ENCODE results near the gene CATSPERB.
A peak's percentile ranks its signal among the peaks of the same experiment; 100 is the strongest.
"Not testable (repeated sequence)": the region's sequence is repeated elsewhere in the genome, so short reads cannot be mapped to it uniquely, and the experiment has no call there.

CATSPERB gene

DNA sequence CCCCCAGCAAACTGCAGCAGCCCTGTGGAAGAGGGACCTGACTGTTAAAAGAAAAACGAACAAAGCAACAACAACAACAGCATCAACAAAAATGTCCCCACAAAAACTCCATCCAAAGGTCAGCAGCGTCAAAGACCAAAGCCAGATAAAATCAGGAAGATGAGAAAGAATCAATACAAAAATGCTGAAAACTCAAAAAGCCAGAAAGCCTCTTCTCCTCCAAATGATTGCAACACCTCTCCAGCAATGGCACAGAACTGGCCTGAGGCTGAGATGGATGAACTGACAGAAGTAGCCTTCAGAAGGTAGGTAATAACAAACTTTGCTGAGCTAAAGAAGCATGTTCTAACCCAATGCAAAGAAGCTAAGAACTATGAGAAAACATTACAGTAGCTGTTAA lies 176.4 kb downstream of the CATSPERB start:
- Histone ChIP-seq H4K20me1 (no peaks in the 10 kb centered on the region), H3K9ac (no peak overlapping the region), H3K4me1 (no peaks in the 10 kb centered on the region), H3K27ac (no peak overlapping the region), H3K9me3 (replicated peaks in 1 of 11) (peaks cover 0 to 26% (median 19%) of the 10 kb centered on the region in 11 experiments; a peak in 15 of 22 replicates), H3K27me3 (no peaks in the 10 kb centered on the region), H3K4me2 (no peak overlapping the region), H3K4me3 (no peak overlapping the region), H3K36me3 (no peaks in the 10 kb centered on the region)
- no peak for TF ChIP-seq Cebpa-rat (IDR thresholded peaks at IDR 0.05)

DNA sequence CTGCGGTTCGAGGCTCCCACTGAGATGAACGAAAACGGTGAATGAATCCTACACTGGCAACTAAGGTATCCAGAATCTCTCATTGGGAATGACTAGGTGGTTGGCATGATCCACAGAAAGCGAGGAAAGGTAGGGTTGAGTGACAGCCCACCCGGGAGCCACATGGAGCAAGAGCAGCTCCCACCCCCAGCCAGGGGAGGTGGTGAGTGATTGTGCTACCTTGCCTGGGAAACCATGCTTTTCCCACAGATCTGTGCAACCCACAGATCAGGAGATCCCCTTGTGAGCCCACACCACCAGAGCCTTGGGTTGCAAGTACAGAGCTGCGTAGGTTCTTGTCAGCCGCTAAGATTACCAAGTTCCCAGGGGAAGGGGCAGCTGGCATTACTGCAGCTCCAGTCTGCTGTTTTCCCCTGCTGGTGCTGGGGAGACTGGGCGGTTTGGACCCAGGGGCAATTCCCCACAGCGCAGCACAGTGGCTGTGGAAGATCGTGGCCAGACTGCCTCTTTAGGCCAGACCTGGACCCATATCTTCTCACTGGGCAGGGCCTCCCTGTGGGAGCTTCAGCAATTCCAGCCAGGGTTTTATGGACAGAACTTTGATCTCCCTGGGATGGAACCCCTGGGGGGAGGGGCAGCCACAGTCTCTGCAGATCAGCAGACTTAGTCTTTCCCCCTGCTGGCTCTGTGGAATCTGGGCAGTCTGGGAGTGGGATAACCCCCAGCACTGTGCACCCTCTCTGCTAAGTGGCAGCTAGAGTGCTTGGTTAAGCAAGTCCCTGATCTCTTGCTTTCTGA lies 177.2 kb downstream of the CATSPERB start:
- Histone ChIP-seq H3K4me1 (no peaks in the 10 kb centered on the region), H3K27ac (no peak overlapping the region), H3K36me3 (no peaks in the 10 kb centered on the region), H4K20me1 (no peaks in the 10 kb centered on the region), H3K27me3 (no peaks in the 10 kb centered on the region), H3K9me3 (replicated peaks in 1 of 11) (peaks cover 0 to 25% (median 19%) of the 10 kb centered on the region in 11 experiments; a peak in 15 of 22 replicates), H3K4me2 (no peak overlapping the region), H3K4me3 (no peak overlapping the region), H3K9ac (no peak overlapping the region)
- no peak for TF ChIP-seq Cebpa-rat (IDR thresholded peaks at IDR 0.05)

DNA sequence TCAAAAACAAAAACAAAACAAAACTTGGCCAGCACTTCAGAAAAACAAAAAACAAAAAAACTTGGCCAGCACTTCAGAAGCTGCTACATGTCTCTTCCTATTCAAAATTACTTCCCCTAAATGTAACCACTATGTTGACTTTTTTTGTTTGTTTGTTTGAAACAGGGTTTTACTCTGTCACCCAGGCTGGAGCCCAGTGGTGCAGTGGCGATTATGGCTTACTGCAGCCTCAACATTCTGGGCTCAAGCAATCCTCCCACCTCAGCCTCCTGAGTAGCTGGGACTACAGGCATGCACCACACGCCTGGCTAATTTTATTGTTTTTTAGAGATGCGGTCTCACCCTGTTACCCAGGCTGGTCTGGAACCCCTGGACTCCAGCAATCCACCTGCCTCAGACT lies 183.8 kb downstream of the CATSPERB start:
- Histone ChIP-seq H3K27ac (0 out of 22 replicates have a peak overlapping the region, but pooled peaks of 2 of the 11 experiments have one; percentile 13 to 42), H3K4me3 (no peak overlapping the region), H3K36me3 (no peaks in the 10 kb centered on the region), H4K20me1 (no peaks in the 10 kb centered on the region), H3K4me1 (peaks cover 0 to 10% (median 0%) of the 10 kb centered on the region in 10 experiments; a peak in 1 of 20 replicates), H3K4me2 (peak overlapping the region in 1 of 11 experiments; percentile 46; a peak in 2 of 22 replicates), H3K9me3 (replicated peaks in 1 of 11) (peaks cover 0 to 7% (median 0%) of the 10 kb centered on the region in 11 experiments; a peak in 6 of 22 replicates), H3K9ac (peak overlapping the region in 1 of 11 experiments; percentile 33; a peak in 1 of 22 replicates), H3K27me3 (no peaks in the 10 kb centered on the region)
- no peak for TF ChIP-seq Cebpa-rat (IDR thresholded peaks at IDR 0.05)

DNA sequence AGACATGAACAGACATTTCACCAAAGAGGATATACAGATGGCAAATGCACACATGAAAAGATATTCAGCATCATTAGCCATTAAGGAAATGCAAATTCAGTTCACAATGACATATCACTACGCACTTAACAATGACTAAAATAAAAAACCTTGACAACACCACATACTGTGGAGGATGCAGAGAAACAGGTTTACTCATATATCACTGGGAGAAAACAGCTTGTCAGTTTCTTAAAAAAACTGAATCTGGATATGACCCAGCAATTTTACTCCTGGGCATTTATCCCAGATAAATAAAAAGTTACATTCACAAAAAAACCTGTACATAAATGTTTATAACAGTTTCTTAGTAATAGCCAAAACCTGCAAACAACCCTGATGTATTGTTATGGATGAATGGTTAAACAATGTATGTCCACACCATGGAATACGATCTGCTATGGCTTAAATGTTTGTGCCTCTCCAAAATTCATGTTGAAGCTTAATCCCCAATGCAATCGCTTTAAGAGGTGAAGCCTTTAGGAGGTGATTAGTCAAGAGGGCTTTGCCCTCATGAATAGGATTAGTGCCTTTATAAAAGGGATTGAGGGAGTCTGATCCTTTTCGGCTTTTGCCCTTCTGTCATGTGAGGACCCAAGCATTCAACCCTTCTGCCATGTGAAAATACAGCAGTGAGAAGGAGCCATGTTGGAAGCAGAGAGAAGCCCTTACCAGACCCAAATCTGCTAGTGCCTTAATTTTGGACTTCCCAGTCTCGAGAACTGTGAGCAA lies 185.8 kb downstream of the CATSPERB start:
- no peaks in the 10 kb centered on the region for H4K20me1 ChIP-seq
- H3K9ac ChIP-seq, result no peak overlapping the region
- H3K36me3 ChIP-seq, result no peaks in the 10 kb centered on the region
- H3K4me1 ChIP-seq, result peaks cover 0 to 10% (median 0%) of the 10 kb centered on the region in 10 experiments; a peak in 1 of 20 replicates
- H3K27me3 ChIP-seq, result no peaks in the 10 kb centered on the region
- TF ChIP-seq Cebpa-rat (IDR thresholded peaks at IDR 0.05), result no peak
- H3K27ac ChIP-seq, result no peak overlapping the region
- H3K4me2 ChIP-seq, result no peak overlapping the region
- H3K9me3 ChIP-seq (replicated peaks in 1 of 11), result peaks cover 10 to 18% (median 14%) of the 10 kb centered on the region in 11 experiments
- no peak overlapping the region for H3K4me3 ChIP-seq

DNA sequence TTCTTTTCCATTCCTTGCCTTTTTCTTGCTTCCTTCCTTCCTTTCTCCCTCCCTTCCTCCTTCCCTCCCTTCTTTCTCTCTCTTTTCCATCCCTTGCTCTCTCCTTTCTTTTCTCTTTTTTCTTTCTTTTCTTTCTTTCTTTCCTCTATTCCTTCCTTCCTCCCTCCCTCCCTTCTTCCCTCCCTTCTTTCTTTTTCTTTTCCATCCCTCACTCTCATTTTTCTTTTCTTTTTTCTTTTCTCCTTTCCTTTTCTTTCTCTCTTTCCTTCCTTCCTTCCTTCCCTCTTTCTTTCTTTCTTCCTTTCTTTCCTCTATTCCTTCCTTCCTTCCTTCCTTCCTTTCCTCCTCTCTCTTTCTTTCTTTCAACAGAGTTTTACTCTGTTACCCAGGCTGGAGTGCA lies 186.7 kb downstream of the CATSPERB start:
- no peak overlapping the region for H3K4me2 ChIP-seq
- H3K27ac ChIP-seq, result no peak overlapping the region
- TF ChIP-seq Cebpa-rat (IDR thresholded peaks at IDR 0.05), result no peak

DNA sequence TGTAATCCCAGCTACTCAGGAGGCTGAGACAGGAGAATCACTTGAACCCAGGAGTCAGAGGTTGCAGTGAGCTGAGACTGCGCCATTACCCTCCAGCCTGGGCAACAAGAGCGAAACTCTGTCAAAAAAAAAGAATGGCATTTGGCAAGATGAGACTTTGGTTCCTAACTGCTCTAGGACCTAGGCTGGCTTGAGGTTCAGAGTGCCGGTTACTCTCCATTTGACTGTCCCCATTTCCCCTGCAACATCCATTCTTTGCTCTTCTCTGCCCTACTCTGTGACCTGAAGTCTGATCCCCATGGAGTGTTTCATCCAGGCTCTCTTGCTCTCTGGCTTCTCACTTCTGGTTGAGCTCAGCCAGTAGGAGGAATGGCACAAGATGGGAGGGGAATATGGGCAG lies 195.6 kb downstream of the CATSPERB start:
- Histone ChIP-seq H3K4me2 (no peak overlapping the region), H3K4me1 (no peaks in the 10 kb centered on the region), H3K36me3 (no peaks in the 10 kb centered on the region), H3K9ac (no peak overlapping the region), H3K9me3 (replicated peaks in 1 of 11) (peaks cover 29 to 38% (median 34%) of the 10 kb centered on the region in 11 experiments), H3K27me3 (no peaks in the 10 kb centered on the region), H3K4me3 (no peak overlapping the region), H3K27ac (no peak overlapping the region), H4K20me1 (no peaks in the 10 kb centered on the region)
- TF ChIP-seq Cebpa-rat (IDR thresholded peaks at IDR 0.05), result no peak

More for the DNA sequence above, 186.7 kb downstream of the CATSPERB start:
- no peak overlapping the region for H3K9ac ChIP-seq
- H3K4me1 ChIP-seq, result peaks cover 0 to 10% (median 0%) of the 10 kb centered on the region in 10 experiments; a peak in 1 of 20 replicates
- no peaks in the 10 kb centered on the region for H3K36me3 ChIP-seq
- no peak overlapping the region for H3K4me3 ChIP-seq
- H3K27me3 ChIP-seq, result no peaks in the 10 kb centered on the region
- peaks cover 19 to 28% (median 23%) of the 10 kb centered on the region in 11 experiments for H3K9me3 ChIP-seq (replicated peaks in 1 of 11)
- H4K20me1 ChIP-seq, result no peaks in the 10 kb centered on the region

DNA sequence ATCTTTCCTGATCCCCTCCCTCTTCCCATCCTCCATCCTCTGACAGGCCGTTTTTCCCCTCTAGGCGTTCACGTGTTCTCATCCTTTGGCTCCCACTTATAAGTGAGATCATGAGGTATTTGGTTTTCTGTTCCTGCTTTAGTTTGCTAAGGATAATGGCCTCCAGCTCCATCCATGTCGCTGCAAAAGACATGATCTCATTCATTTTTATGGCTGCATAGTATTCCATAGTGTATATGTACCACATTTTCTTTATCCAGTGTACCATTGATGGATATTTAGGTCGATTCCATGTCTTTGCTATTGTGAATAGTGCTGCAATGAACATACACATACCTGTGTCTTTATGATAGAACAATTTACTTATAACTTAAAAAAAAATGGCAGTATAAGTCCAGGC lies 197.8 kb downstream of the CATSPERB start:
- not testable (repeated sequence) for H3K27me3 ChIP-seq, H3K36me3 ChIP-seq, H4K20me1 ChIP-seq, H3K4me3 ChIP-seq, H3K27ac ChIP-seq, H3K9ac ChIP-seq, H3K4me1 ChIP-seq, H3K4me2 ChIP-seq
- H3K9me3 ChIP-seq (replicated peaks in 1 of 11), result peaks cover 7 to 15% (median 11%) of the 10 kb centered on the region in 11 experiments

DNA sequence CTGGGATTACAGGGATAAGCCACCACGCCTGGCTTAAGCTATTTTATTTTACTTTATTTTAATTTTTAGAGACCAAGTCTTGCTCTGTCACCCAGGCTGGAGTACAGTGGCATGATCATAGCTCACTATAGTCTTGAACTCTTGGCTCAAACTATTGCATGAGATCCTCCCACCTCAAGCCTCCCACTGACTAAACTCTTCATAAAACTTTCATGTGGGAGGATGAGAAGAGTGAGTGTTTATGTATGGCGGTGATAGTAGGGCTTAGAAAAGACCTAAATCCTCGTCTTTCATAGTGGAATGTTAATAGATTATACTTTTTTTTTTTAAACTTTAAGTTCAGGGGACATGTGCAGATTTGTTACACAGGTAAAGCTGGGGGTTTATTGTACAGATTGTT lies 198.3 kb downstream of the CATSPERB start:
- no peak overlapping the region for H3K4me3 ChIP-seq
- no peak overlapping the region for H3K9ac ChIP-seq
- H4K20me1 ChIP-seq, result no peaks in the 10 kb centered on the region
- TF ChIP-seq Cebpa-rat (IDR thresholded peaks at IDR 0.05), result no peak
- peaks cover 3 to 11% (median 7%) of the 10 kb centered on the region in 11 experiments; a peak in 21 of 22 replicates for H3K9me3 ChIP-seq (replicated peaks in 1 of 11)
- no peak overlapping the region for H3K4me2 ChIP-seq
- no peaks in the 10 kb centered on the region for H3K36me3 ChIP-seq
- no peak overlapping the region for H3K27ac ChIP-seq
- H3K4me1 ChIP-seq, result no peaks in the 10 kb centered on the region
- no peaks in the 10 kb centered on the region for H3K27me3 ChIP-seq
